Stimulated activated CD8-positive, alpha-beta memory T cell treated with anti-CD3 and anti-CD28 coated beads, Interleukin-4, amount 100 ng/mL, for 1 hour (primary cell): ENCODE measurements around the gene RXRA.
A peak's percentile ranks its signal among the peaks of the same experiment; 100 is the strongest.

Experiments used
- DNase-seq, 2 donors: peaks; one replicate each; pipeline ENCODE4 v3.0.0-alpha.2; 2020; ENCODE audit warnings: low read depth in 2 of 2, low spot score in 1 of 2

RXRA gene

DNA sequence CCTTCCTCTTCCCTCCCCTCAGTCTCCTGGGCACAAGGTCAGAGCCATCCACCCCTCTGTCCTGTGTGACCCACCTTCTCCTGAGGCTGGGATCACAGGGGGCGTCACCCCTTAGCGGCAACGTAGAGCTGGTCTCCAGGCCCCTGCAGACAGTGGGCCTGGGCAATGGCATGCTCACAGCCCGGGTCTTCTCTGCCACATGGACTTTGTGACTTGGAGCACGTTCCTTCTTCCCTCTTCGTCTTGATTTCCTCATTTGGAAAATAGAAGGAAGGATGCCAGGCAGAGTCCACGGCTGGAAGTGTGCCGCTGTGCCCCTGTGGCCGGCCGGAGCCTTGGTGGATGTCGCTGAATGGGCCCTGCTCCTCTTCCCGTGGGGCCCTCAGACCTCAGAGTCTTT is 10.0 kb downstream of the RXRA start:
- DNase-seq: no peak

DNA sequence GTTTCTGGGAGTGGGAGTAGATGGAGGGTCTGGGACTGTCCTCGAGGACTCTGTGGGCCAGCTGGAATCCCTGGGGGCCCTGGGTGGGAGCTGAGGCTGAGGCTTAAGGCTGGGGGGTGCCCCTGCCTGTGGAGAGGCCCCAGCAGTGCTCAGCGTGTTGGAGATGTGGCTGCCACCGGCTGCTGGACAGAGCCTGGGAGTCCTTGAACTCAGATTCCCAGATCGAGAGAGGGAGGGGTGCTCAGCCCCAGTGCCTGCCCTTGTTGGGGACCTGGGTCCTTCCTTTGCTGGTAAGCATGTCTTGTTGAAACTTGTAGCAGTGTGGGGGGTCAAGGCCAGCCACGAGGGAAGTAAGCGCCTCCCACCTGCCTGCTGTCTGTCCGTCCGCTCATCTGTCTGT is 10.7 kb downstream of the RXRA start:
- DNase-seq: no peak

DNA sequence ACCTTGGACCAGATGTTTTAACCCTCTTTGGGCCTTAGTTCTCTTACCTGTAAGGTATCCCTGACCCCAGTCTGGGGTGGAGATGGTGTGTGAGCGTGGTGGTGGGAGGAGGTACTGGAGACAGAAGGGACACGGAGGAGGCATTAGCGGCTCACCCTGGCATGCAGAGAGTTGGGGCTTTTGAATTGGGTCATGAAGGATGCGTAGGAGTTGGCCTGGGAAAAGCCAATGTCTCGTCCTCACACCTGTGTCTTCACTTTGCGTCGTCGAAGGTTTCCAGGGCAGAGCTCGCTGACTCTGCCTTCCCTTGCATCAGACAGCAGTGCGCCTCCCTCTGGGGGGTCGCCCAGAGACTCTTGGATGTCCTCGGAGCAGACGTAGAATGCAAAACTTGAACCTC is 11.2 kb downstream of the RXRA start:
- DNase-seq: no peak

DNA sequence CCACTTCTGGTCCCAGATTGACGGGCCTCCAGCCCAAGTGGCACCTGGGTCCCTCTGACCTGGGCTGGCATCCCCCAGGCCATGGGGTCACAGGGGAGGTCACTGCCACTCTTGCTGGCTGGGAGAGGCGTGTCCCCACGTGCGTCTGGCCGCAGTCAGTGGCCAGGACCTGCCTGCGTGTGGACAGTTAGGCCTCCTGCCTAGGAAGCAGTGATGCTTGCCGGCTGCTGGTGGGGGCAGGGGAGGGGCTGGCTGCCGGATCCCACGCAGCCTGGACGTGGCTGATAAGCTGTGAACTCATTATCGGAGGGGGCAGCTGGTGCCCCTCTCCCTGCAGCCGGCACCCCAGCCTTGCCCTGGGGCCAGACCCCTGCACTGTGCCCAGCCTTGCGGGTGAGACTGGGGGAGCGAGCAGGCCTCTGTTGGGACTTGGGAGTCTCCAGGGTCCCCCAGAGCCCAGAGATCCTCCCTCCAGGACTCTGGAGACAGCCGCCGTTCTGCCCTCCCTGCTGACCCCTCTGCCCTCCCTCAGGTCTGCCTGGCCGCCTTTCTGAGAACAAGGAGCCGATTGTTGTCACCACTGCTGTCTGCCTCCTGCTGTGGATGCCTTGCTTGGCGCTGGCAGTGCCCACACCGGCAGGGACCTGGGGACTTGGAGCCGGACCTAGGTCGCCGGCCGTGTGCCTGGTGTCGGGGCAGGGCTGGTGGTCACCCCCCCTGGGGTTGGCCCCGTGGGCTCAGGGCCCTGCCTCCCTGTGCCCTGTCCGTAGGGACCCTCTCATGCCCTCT is 12.3 kb downstream of the RXRA start:
- DNase-seq: no peak

DNA sequence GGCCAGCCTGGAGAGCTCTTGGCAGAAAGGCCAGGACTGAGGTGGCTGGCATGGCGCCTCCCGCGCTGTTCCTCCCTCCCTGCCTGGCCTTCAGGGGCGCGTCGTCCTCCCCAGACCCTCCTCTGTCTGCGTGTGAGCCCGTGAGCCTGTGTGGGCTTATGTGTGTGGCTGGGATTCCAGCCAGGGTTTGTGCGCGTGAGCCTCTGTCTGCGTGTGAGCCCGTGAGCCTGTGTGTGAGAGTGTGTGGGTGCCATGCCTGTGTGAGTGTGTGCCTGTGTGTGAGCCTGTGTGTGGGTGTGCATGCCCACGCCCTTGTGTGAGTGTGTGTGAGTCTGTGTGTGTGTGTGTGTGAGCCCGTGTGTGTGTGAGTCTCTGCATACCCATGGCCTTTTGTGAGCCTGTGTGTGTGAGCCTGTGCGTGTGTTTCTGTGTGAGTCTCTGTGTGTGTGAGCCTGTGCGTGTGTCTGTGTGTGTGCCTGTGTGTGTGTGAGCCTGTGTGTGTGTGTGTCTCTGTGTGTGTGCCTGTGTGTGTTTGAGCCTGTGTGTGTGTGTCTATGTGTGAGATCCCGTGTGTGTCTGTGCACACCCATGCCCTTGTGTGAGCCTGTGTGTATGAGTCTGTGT is 13.0 kb downstream of the RXRA start:
- DNase-seq: no peak

DNA sequence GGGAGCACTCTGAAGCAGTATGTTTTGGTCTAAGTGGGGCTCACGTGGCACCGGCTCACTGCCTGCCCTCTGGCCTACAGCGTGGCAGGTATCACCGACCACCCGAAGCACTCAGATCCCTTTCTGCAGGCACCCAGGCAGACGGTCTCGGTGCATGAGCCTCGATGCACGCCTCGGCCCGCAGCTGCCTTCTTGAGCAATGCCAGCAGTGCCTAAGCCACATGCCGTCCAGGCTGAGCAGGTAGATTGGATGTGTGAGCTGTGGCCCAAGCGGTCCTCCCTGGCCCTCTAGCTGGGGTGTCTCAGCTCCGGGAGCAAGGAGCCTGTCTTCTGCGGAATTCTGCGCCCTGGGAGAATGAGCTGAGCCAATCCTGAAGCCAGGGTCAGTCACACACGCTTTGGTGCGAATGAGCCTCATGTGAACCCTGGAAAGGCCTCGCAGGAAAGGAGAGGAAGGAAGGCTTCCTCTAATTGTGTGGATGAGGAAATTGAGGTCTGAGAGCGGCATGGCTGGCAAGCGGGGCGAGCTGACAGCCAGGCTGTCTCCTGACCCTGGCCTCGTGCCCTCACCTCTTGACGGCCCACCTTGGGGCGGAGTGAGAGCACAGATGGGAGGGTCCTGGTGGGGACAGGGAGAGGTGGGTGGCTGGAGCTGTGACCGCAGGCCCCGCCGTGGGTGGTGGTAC is 14.4 kb downstream of the RXRA start:
- no peak for DNase-seq

DNA sequence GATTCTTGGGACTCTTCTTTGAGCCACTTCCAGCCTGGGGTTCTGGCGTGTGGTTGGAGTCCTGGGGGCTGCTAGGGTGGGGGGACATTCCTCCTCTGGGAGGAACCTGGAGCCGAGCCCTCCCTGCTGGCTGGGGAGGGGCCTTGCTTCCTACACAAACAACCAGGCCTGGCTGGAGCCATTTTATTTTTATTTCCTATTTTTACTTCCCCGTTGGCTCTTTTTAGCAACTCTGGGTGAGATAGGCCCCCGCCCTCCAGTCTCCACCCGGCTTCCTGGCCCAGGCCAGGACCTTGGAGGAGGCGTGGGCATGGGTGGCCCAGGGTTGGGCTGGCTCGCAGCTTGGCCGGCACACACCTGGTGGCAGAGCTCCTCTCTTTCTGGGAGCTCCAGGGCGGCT is 15.1 kb downstream of the RXRA start:
- no peak for DNase-seq

DNA sequence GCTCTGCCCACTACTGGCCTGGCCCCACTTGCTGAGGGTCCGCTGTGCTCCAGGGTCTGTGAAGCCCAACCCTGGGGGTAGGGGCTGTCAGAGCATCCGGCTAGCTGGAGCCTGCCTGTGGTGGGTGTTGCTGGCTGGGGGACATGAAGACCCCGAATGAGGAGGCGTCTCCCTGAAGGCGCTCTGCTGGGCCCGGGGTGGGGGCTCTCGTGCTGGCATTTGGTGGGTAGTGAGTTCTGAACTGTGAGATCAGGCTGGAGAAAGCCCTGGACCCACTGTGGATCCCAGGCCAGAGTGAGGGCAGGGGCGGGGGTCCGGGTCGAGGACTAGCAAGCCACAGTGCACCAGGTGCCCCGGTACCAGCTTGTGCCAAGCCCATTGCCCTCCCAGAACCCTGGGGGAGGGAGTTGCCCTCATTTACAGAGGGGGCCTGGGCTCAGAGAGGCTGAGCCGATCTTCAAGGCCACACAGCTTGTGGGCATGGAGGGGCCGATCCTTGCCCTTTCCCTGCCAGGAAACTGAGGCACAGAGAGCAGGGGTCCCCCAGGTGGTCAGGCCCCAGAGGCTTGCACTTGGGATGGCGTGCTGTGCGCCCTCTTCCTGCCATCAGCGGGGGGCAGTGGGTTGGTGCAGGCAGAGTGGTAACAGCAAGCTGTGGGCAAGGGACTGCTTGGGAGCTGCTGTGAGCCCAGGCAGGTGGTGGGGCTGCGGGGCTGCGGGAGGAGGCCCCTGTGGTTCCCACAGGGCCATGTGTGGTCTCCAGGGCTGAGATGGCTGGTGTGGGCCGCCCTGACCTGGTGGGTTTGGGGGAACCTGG is 15.9 kb downstream of the RXRA start:
- no peak for DNase-seq

DNA sequence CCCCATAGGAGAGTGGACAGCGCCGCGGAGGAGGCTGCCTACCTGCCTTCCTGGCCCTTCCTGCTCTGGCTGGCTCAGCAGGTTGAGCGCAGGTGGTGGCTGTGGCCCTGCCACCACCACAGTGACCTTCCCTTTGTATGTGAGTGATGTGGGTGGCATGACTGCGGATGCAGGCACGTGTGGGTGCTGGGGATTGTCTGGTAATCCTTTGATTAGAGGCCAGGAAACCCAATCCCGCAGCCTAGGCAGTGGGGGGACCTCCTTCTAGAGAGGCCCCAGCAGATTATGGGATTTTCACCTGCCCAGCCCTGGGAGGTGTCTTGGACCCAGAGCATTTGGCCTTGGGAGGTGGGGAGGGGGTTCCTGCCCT is 16.5 kb downstream of the RXRA start:
- no peak for DNase-seq

DNA sequence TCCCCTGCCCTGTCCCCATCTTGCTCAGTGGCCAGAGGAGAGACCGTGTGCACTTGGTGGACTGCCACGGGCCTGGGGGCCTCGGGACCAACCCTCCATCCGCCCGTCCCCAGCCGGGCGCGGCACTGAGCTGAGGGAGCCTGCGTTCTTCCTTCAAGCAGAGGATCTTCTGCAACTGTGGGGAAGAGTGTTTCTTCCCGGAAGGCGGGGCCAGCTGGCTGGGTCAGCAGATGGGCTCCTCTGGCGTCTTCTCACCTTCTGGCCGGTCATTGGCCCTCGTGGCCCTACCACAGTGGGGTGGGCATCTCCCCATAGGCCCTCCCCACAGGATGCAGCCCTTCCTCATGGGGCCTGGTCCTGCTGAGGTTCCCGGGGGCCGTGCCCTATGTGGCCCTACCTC is 17.4 kb downstream of the RXRA start:
- no peak for DNase-seq

DNA sequence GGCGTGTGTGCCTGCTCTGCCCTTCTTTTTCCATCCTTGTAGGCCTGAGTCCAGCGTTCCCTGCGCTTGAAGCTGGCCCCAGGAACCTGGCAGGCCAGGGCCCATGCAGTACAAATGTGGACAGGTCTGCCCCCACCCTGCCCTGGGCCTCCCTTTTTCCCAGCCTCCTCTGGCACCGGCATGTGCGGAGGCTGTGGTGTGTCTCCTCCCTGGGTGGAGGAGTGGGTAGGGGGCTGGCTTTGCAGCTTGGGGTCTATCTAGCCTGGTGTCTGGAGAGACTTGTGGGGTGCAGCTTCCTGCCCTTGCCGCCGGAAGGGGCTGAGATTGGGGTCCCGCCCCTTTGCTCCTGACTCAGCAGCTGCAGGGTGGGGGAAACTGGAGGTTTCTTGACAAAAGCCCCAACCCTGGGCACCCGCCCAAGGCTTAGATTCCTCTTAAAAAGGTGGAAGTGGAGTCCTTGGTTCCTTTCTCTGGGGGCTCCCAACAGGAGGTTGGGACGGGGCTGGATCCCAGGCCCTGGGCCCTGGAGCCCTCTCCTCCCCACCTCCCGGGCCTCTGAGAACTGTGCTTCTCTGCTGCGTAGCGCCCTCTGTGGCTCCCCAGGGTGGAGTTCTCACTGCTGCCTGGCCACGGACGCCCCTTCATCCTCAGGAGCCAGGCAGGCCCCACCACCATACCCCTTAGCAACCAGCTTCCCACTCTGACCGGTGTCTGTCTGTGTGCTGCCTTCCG is 18.0 kb downstream of the RXRA start:
- DNase-seq: peak in 1 of 2 donors; percentile 14

DNA sequence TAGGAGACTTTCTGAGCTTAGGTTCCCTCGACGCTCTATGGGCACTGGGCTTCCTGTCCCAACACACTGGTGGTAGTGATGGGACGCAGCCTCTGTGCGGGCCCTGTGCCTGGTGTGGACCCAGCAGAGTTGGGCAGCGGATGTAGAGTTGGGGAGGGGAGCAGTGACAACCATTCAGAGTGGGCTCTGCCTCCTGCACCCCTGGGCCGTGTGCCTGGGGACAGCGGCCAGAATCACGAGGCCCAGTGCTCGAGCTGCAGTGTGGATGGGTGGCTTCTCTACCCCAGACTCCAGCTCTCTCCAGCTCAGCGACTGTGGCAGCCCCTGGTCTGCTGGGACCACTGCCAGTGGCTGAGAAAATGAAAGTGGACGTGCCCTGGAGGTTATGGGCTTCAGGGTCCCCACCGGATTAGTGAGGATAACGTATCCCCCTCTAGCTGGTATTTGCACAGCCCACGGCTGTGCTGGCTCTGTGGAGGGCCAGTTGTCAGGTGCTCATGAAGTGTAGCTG is 18.6 kb downstream of the RXRA start:
- no peak for DNase-seq

DNA sequence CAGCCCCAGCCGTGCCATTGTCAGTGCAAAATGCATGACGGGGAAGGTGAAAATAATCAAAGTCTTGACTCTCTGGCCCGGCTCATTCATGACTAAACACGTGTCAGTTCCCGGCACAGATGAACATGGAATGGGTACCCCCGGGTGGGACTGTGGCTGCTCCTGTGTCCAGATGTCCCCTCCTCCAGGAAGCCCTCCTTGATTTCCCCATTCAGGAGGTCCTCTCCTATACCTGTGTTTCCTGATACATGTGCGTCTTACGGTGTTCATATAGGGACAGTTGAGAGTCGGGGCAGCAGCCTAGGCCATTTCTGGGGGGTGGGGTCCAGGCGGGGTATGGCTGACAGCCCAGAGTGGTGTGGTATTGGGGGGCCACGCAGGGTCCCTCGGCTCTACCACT is 19.5 kb downstream of the RXRA start:
- DNase-seq: no peak

DNA sequence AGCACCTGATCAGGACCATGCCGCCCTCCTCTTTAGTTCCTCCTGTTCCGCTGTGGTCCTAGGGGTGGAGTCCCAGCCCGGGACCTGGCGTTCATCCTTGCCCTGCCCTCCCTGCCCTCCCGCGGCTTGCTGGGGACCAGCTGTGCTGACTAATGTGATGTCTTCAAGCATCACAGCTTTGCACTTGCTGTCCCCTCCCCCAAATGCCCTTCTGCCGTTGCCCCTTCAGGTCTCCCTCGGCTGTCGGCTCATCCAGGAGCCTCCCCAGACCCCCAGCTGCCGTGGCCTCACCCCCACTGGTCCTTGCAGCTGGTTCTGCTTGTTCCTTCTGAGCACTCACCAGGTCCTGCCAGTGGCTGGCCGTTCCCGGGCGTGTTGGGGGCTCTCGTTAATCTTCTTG is 19.9 kb downstream of the RXRA start:
- DNase-seq: no peak

DNA sequence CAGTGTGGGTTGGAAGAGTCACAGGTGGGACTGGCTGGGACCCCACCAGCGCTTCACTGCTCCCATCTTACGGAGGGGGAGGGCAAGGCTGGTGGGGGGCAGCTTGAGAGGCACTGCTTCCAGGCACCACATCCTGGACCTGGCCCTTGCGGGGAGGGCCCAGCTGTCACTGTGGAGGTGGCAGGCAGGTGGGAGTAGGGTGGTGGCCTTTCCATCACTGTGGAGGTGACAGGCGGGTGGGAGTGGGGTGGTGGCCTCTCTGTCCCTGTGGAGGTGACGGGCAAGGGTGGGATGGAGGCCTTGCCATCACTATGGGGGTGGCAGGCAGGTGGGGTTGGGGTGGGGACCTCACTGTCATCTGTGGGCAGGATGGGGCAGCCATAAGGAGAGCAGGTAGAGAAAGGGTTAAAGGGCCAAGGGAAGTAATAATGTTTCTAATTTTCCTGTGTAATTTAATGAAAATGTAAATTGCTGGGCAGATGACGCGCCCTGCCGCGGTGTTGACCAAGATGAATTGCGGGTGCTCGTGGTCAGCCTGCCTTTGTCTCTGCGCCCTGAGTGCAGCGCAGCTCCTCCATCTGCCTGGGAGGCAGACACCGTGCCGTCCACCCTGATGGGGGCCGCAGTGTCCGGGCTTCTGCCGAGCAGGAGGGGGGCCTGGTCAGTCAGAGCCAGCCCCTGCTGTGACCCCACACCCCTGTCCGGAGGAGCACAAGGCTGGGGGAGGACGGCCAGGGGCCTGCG is 20.8 kb downstream of the RXRA start:
- no peak for DNase-seq

DNA sequence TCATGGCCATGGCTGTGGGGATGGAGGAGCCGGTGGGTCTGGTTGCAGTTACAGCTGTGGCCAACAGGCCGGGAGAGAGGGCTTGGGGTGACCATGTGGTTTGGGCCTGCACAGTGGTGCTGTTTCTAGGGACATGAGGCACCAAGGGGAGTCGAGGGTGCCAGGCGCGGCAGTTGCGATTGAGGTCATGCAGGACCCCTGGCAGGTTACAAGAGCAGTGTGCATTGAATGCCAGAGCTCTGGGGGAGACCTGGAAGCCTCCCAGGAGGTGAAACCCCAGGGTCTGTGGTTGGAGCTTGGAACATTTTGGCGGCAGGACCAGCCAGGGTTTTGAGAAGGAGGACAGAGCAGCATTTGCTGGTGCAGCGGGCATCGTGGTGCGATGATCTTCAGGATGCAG is 21.7 kb downstream of the RXRA start:
- no peak for DNase-seq

DNA sequence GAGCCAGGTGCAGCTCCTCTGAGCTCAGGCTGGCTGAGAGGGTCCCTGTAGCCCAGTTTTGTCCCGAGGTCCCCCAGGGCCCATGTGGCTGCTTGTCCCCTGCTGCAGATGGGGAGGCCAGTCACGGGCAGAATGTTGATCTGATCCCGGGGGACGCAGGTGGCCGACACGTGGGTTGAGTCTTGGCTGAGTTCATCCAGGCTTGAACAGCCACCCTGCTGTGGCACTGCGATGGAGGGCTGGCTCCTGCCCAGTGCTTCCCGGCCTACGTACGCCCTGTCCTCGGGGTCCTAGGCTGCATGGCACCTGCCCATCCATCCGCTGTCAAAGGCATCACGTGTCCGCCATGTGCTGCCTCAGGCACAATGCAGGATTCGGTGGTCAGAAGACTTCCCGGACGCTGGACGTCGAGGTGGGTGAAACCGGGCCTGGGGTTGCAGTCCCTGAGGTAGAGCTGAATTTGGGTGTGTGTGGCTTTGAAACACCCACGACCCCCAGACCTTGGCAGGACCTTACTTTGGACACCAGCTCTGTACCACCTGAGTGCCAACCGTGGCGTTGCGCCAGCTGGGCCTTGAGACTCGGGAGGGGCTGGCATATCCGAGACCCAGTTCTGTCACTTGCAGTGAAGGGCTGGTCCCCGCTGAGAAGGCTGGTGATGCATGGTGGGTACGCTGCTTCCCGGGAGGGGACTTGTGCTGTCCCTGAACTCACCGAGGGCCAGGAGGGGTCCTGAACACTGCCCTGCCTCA is 22.3 kb downstream of the RXRA start:
- no peak for DNase-seq

DNA sequence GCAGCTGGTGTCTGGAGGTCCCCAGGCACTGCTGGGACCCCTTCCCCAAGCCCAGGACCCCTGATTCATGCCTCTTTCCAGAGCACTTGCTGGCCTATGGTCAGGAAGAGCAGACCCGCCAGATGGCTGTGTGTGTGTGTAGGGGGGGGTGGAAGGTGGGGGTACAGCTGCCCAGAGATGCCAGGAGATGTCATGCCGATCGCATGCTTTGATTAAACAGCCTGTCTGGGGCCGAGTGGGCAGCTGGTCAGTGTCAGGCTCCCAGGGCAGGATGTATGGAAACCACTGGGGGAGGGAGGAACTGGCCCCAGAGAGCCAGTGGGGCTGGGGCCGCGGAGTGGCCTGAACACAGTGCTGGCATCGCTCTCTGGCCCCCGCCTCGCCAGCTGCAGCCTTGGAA is 23.7 kb downstream of the RXRA start:
- no peak for DNase-seq

DNA sequence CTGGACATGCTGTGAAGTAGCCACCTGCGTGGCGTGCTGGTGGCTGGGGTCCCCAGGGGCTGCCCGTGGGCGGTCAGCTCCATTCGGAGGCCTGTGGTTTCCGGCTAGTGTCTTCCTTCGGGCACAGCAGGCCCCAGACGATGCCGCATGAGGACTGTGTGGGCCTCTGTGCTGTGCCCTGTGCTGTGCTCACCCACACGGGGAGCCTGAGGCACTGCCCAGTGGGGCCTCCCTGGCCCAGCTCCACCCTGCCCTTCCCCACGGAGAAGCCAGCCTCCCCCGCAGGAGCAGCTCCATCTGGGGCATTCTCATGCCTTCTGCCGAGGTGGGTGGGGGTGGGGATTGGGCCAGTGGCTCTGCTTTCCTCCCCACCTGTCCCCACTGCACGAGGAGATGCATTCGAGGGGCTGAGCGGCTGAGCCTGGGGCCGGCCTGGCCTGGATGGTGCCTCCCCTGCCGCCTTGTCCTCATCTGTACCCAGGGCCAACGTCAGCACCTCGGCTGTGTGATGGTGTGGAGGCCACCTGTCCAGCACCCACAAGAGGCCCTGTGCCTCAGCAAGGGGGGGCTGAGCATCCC is 24.2 kb downstream of the RXRA start:
- DNase-seq: no peak
